ENCODE results near the gene SLC66A3.
A peak's percentile ranks its signal among the peaks of the same experiment; 100 is the strongest.

- TF ChIP-seq CTCF (IDR thresholded peaks at IDR 0.05; ENCODE audit: low read length) (peak; percentile 72), EZH2 (IDR thresholded peaks at IDR 0.05; ENCODE audit: borderline replicate concordance, low read length) (no peak)
These were observed 25.4 kb upstream of the SLC66A3 start for GRCh38 chr2:11129598-11130449.

Measured in OCI-LY1 (cell line).